AG08396 (cell line): Measurements from ENCODE around the gene TTC24.

Source experiments
- DNase-seq: peaks from one replicate; pipeline ENCODE4 v3.0.0; 2012; ENCODE audit warnings: low spot score, mixed read lengths

Gene TTC24

GRCh38 chr1:156554971-156555370 lies 24.6 kb upstream of the TTC24 start:
- no peak for DNase-seq

- no peak for DNase-seq
These were observed 23.8 kb upstream of the TTC24 start for GRCh38 chr1:156555715-156556114.

- DNase-seq = no peak
These were observed 23.2 kb upstream of the TTC24 start for GRCh38 chr1:156556354-156556753.

- no peak for DNase-seq
These were observed 20.3 kb upstream of the TTC24 start for GRCh38 chr1:156559086-156559796.

DNA sequence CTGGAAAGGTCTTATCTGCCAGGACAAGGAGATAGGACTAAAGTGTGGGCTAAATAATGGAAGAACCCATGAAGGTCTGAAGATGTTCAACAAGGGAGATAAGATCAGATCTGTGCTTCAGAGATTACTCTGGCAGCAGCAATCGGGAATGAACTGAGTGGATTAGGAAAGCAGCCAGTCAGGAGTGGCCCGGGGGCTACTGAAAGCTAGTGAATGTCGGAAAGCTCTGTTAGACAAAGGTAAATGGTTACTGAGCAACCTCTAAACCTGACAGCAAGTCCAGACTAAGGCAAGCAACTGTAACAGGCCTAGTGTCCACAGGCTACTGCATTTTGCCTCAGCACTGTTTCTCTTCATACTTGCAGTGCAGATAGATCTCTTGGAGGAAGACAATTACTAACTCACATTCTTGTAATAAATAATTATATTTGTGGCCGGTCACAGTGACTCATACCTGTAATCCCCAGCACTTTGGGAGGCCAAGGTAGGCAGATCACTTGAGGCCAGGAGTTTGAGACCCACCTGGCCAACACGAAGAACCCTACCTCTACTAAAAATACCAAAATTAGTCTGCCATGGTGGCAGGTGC lies 19.6 kb upstream of the TTC24 start:
- no peak for DNase-seq

- DNase-seq = no peak
These were observed 18.8 kb upstream of the TTC24 start for GRCh38 chr1:156560585-156561163.

GRCh38 chr1:156565519-156565918 lies 14.0 kb upstream of the TTC24 start:
- DNase-seq = no peak

- no peak for DNase-seq
These were observed 13.1 kb upstream of the TTC24 start for GRCh38 chr1:156566436-156566835.

DNA sequence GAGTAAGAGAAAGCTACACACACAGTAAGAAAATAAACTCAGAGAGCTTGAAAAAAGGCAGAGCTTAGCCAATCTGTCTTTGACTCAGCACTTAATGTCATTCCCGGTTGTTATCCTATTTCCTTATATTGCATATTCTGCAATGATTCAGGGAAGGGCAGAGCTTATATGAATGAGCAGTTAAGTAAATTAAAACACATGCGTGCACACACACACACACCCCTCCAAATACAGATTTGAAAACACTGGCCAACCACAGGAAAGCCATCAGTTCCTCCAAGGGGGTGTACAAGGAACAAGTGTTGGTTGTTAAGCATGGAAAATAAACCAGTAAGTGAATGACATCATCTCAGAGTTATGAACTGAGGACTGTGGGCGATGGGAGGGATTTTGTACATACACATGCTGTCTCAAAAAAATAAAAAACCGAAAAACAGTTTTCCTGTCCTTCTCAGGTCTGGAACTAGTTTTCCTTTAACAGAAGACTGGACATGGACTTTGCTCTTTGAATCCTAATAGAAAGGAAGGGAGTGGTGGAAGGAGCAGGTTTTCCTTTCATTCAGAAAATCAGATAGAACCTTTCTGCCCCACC lies 8.2 kb upstream of the TTC24 start:
- peak; percentile 82 for DNase-seq

GRCh38 chr1:156571919-156572662 lies 7.4 kb upstream of the TTC24 start, which contains the start of gene IQGAP3:
Gene IQGAP3 (minus strand): TSS chr1:156572565. CDS start chr1:156572529, 36 bp downstream.
- DNase-seq = peak; percentile 94

GRCh38 chr1:156572663-156573018 lies 6.9 kb upstream of the TTC24 start:
- no peak for DNase-seq

DNA sequence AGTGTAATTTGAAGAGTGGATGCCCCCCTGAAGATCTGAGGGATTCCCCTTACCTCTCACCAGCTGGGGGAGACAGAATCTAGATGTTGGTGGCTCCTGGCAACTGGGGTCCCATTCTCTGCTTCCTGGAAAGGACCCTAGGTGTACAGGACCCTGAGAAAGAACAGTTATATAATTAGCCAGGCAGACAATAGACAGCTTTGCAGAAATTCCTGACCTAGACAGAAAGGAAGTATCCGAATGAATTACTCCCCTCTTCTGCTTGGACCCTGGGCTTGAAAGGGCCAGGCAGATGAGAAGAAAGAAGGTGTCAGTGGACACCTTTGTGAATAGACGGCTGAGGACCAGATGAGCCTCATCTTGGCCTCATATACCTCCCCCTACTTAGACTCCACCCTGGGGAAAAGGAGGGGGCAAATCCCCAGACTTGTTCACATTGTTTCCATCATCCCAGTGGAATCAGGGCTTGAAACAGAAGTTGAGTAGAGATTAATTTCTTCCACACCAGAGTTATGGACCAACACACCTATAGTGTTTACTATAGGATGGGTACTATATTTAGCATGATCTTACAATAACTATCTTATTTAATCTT lies 5.4 kb upstream of the TTC24 start:
- DNase-seq = no peak

DNA sequence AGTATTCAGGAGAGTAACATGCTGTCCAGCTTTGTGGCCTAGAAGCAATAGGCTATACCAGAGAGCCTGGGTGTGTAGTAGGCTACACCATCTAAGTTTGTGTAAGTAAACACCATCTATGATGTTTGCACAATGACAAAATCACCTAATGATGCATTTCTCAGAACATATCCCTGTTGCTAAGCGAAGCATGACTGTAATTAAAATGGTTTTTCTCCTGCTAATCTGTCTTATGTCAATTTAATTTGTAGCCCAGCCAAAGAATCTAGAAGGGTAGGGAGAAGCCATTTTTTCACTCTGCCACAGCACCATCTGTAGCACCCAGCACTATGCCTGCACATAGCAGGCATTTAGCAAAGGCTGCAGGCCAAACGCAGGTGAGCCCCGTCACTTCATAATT lies 2.0 kb upstream of the TTC24 start:
- no peak for DNase-seq

DNA sequence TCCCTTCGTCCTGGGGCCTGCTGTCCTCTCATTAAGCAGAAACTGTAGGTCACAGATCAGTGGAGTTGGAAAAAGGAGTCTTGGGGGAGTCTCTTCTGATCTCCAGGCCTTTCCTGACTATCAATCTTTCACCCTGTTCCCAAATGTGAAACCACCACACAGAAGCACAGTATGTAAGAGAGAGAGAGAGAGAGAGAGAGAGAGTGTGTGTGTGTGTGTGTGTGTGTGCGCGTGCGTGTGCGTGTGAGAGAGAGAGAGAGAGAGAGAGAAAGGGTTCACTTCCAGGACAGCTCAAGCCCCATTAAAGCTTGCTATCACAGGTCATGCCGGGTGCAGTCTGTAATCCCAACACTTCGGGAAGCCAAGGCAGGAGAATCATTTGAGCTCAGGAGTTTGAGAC lies 1.5 kb upstream of the TTC24 start:
- DNase-seq = no peak

DNA sequence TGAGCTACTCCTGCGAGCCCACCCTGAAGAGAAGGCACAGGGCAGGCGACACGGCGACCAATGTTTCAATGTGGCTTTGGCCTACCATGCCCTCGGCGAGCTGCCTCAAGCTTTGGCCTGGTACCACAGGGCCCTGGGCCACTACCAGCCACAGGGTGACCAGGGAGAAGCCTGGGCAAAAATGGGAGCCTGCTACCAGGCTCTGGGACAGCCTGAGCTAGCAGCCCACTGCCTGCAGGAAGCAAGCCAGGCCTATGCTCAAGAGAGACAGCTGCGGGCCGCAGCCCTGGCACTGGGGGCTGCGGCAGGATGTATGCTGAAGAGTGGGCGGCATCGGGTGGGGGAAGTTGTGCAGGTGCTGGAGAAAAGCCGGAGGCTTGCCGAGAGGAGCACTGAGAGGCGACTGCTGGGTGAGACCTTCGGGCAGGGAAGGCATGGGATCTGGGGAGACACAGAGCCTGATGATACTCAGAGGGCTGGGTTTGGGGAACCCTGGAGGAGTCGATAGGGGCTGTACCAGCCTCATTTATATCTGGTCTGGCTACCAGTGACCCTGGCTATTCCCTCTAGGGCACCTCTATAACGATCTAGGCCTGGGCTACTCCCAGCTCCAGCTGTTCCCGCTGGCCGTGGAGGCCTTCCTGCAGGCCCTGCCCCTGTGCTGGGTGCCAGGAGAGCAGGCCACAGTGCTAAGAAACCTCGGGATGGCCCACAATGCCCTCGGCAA lies 2.3 kb downstream of the TTC24 start:
- DNase-seq = no peak

- DNase-seq = no peak
These were observed 3.0 kb downstream of the TTC24 start for GRCh38 chr1:156582388-156583017.

DNA sequence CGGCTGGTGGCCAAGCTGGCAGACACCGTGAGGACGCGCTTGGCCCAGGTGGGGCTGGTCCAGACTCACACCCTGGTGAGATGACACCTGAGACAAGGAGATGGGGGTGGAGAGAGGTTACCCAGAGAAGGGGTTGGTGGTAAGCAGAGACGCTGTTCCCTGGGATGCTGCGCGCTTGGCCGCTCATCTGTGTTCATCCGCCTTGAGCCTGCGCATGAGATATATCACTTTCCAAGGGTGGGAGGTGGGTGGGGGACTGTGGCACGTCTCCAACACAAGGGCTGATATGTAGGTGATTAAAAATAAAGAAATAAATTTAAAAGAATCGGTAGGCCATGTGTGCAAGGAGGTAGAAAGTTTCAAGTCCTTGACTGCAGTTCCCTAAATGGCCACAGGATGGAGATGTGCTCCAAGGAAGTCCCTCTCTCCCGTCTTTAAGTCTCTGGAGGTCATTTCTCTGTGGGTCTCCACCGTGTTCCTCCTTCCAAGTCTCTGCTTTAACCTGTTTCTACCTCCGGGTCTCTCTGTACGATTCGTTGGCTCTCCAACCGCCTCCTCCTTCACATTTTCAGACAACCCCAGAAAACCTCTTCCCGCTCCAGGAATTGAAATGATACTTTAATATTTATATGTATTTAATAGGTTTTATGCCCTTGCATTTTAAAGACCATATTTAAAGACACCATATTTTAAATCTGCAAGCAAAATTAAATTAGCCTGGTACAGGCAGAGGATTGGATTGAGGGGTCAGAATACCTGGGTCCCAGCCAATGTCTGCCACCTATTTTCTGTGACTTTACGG lies 4.5 kb downstream of the TTC24 start:
- peak; percentile 73 for DNase-seq

DNA sequence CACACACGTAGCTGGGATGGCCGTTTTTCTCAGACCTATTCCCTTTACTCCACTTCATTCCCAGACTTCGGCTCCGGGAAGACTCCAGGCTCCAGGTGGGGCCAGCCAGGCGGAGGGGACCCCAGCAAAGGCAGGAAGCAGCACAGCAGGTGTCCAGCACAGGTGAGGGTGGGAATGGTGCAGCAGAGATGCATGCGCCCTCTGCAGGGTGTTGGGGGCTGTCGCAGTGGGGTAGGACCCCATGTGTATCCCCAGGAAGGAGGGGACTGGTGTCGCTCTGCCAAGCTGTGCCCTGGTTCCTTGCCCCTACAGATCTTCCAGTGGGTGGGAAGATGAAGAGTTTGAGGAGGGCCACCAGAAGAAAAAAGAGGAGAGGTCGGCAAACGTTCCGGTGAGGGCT lies 5.3 kb downstream of the TTC24 start:
- DNase-seq = no peak

DNA sequence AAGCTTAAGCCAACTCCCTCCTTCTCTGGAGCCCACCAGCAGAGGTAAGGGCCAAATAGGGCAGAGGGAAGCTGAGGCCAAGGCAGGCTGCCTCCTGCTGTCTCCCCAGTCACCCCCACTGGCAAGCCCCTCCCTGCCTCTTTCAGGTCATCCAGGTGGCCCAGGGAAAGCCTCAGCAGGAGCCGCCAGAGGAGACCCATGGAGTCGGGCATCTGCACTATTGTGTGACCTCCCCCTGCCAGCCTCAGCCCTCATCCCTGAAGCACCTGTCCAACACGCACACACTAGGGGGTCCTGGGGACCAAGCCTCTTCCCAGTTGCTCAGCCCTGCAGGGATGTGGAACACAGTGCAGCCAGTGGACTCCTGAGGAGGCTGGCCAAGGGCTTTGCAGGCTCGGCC lies 6.8 kb downstream of the TTC24 start:
- DNase-seq = no peak

DNA sequence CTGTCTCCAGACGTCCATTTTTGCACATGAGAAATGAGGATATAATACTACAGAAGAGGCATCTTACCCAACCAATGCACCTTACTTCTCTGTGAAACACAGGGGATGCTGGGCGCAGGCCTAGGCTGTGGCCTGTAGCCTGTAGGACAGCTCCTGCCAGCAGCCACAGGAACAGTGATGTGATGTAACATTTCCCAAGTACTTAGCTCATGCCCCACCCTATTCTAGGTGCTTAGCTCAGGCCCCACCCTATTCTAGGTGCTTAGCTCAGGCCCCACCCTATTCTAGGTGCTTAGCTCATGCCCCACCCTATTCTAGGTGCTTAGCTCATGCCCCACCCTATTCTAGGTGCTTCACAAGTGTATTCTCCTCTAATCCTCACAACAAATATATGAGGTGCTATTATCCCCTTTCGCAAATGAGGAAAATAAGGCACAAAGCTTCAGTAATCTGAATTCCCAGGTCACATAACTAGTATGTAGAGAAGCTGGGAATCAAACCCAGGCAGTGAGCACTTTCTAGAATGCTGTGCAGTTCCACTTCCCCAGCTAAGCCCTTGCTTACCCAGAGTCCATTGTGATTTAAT lies 7.5 kb downstream of the TTC24 start:
- no peak for DNase-seq
